Ovary (tissue), 3 donors: Measurements from ENCODE around the gene RAB33A.
"Not testable (repeated sequence)": the region's sequence is repeated elsewhere in the genome, so short reads cannot be mapped to it uniquely, and the experiment has no call there.

Experiments
- EP300 ChIP-seq: sonication (generic); formaldehyde crosslinking; IDR thresholded peaks from one replicate; pipeline ENCODE4 v1.6.1; 2017; ENCODE audit warnings: antibody characterized with exemption
- POLR2A ChIP-seq: fragments of 450-650 bp; IDR thresholded peaks from one replicate; pipeline ENCODE4 v1.6.1; 2017; ENCODE audit warnings: antibody characterized with exemption, mild to moderate bottlenecking, moderate library complexity
- TF ChIP-seq, protein P1 (sequence below), 3 donors: fragments of 450-650 bp in 2 of 3; fragments of 200-600 bp in 1 of 3; IDR thresholded peaks; one replicate each; pipeline versions ENCODE4 v1.5.1 to v1.8.0; 2016 to 2022; ENCODE audit warnings: antibody characterized with exemption in 3 of 3, mild to moderate bottlenecking in 1 of 3
- donor health status: DM: no; HTN: no; CAD: no.

- not testable (repeated sequence) for TF ChIP-seq POLR2A, EP300
- TF ChIP-seq, protein P1, sequence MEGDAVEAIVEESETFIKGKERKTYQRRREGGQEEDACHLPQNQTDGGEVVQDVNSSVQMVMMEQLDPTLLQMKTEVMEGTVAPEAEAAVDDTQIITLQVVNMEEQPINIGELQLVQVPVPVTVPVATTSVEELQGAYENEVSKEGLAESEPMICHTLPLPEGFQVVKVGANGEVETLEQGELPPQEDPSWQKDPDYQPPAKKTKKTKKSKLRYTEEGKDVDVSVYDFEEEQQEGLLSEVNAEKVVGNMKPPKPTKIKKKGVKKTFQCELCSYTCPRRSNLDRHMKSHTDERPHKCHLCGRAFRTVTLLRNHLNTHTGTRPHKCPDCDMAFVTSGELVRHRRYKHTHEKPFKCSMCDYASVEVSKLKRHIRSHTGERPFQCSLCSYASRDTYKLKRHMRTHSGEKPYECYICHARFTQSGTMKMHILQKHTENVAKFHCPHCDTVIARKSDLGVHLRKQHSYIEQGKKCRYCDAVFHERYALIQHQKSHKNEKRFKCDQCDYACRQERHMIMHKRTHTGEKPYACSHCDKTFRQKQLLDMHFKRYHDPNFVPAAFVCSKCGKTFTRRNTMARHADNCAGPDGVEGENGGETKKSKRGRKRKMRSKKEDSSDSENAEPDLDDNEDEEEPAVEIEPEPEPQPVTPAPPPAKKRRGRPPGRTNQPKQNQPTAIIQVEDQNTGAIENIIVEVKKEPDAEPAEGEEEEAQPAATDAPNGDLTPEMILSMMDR (IDR thresholded peaks at IDR 0.05) = not testable (repeated sequence)
Observed at GRCh38 chrX:130231184-130231583, 59.4 kb downstream of the RAB33A start.
